Pulmonary artery endothelial cell (primary cell): Measurements from ENCODE around the gene PTDSS2. TPM values are rescaled to one million over a fixed set of nuclear protein-coding genes. Genes with fewer than 3 reads are reported as not detected.

Source experiments
- DNase-seq: peaks from one replicate; pipeline ENCODE4 v3.0.0-alpha.2; 2011; ENCODE audit warnings: low read depth, low spot score
- total RNA-seq: library from RNA; depleted of rRNA; stranded (reverse); fragments of >200 nt; gene quantifications from 2 replicates; pipeline ENCODE4 v1.2.3, GENCODE V29; 2014

Gene PTDSS2
- total RNA-seq, 1 donor from 2014 or later = 32.1 TPM

DNA sequence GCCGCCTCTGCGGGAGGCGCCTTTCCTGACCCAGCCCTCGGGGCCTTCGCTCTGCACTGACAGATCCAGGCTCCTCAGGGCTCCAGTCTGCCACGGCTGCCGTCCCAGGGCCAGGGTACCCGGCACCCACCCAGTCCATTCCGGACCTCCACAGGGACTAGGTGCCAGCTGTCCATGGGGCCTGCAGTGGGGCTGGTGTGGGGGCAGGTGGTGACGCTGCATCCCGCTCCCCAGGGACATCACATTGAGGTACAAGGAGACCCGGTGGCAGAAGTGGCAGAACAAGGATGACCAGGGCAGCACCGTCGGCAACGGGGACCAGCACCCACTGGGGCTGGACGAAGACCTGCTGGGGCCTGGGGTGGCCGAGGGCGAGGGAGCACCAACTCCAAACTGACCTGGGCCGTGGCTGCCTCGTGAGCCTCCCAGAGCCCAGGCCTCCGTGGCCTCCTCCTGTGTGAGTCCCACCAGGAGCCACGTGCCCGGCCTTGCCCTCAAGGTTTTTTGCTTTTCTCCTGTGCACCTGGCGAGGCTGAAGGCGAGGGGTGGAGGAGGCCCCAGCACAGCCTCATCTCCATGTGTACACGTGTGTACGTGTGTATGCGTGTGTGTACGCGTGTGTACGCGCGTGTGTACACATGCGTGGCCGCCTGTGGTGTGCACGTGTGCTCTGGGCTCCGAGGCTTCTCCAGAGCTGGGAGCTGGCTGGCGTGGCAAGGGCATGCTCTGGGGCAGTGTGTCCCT lies 40.3 kb downstream of the PTDSS2 start:
- no peak for DNase-seq

GRCh38 chr11:490930-491260 lies 40.8 kb downstream of the PTDSS2 start:
- DNase-seq = no peak

DNA sequence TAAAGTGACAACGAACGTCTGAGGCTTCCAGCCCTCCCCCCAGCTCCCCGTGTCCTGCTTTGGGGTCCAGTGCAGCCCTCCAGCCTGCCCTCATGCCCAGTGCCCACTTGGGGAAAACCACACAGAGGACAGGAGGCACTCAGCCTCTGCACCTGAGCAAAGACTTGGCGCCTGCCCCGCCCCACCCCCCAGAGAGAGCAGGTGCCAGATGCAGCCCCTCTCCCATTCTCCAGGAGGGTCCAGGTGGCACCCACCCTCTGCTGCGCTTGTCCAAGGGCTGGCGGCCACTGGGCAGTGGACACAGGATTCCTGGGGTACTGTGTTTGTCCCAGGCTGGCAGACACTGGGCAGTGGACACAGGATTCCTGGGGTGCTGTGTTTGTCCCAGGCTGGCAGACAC lies 41.3 kb downstream of the PTDSS2 start:
- no peak for DNase-seq

GRCh38 chr11:492427-493226 lies 42.5 kb downstream of the PTDSS2 start:
- no peak for DNase-seq

DNA sequence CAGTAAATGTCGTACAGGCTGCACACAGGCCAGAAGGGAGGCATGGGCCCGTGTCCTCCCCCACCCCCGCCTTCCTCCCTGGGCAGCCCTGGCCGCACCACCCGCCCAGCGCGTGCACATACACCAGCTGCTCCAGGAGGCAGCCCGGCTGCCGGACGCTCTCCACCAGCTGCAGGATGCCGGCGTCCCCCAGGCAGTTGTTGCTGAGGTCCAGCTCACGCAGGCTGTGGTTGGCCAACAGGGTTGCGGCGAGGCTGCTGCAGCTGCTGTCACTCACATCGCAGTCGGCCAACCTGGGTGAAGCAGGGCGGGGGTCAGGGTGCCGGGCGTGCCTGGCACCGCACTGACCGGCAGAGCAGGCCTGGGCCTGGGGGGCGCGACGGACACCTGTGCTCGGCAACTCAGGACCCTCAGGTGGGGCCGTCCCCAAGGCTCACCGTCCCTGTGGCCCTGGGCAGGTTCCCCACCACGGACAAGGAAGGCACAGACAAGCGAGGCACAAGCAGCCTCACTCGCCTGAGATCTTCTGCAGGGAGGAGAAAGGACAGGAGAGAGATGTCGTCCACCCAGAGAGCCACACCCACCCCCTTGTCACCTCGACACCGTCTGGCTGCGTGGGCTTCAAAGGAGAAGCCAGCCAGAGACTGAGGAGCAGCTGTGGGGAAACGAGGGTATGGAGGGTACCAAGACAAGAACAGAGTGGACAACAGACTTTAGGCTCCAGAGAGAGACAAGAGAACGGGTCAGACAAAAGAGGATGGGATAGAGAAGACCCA lies 44.9 kb downstream of the PTDSS2 start:
- no peak for DNase-seq

DNA sequence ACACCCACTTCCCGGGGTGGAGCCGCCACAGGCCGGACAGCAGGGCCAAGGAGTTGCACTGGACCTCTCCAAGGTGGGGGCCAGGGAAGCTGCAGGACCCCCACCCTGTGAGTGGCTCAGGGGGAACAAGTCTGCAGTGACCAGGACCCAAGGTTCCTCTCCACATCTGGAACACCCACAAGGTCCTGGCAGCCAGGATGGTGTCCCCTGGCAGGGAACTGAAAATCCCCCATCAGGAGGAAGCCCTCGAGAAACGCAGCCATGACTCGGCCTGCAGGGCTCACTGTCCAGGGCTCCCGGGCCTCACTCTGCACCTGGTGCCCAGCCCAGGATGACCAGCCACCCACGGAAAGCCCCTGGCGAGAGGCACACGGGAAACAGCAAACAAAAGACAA lies 45.5 kb downstream of the PTDSS2 start:
- DNase-seq = no peak

GRCh38 chr11:496834-497564 lies 46.9 kb downstream of the PTDSS2 start:
- no peak for DNase-seq

- DNase-seq = no peak
Observed at GRCh38 chr11:497565-498296, 47.7 kb downstream of the PTDSS2 start.

DNA sequence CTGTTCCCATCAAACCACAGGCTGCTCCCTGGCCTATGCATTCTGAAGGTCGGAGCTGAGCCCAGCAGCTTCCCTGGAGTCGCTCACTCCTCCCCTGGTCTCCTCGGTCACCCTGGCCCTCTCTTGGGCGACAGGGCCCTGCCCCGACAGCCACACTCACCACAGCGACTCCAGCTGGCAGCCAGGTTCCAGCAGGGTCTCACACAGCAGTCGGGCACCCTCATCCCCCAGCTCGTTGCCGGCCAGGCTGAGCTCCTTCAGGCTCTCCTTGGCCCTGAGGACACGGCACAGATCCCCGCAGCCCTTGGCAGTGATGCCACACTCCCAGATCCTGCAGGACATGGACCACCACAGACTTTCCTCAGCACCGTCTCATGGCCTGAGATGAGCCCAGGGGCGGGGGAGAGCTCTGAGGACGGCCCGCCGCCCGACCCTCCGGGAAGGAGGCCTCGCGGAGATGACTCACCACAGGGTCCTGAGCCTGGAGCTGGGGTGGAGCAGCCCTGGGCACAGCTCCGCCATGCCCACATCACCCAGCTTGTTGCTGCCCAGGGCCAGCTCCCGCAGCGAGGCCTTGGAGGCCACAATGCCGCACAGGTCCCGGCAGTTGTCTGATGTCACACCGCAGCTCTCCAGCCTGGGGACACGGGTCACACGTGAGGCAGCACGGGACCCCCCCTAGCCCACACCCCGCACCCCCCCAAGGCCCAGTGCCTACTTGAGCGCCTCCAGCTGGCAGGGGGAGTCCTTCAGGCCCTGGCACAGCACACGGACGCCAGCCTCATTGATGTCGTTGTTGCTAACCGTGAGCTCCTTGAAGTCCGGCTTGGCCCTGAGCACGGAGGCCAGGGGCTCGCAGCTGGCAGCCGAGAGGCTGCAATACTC lies 48.5 kb downstream of the PTDSS2 start:
- no peak for DNase-seq

DNA sequence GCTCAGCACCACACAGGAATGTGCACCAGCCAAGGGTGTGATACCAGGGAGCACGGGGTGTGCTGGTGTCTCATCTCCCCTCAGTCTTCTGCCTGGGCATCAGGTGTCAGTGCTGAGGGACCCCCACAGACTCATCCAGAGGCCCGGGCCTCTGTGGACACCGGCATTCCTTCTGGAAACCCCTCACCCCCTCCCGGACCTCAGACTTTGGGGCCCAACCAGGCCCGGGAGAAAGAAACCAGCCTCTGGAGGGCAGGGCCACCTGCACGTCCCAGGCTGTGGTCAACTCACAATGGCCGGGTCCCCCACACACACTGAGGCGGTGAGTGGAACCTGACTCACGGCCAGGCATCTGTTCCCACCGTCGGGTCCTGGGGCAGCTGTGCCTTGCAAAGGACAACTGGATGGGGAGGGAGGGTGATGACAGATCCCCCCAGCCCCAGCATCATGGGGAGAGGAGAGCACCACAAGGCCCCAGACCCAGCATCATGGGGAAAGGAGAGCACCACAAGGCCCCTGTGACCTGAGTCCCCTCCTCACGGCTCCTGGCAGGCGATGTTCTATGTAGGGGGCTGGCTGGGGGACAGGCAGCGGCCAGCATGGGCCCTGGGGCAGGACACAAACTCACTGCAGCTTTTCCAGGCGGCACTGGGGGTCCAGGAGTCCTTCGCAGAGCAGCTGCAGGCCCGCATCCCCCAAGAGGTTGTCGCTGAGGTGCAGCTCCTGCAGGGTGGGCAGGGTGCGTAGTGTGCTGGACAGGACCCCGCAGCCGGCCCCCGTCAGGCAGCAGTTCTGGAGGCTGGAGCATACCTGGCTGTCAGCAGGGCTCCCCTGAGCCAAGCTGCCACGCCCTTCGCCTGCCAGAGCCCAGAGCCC lies 49.4 kb downstream of the PTDSS2 start:
- DNase-seq = no peak

DNA sequence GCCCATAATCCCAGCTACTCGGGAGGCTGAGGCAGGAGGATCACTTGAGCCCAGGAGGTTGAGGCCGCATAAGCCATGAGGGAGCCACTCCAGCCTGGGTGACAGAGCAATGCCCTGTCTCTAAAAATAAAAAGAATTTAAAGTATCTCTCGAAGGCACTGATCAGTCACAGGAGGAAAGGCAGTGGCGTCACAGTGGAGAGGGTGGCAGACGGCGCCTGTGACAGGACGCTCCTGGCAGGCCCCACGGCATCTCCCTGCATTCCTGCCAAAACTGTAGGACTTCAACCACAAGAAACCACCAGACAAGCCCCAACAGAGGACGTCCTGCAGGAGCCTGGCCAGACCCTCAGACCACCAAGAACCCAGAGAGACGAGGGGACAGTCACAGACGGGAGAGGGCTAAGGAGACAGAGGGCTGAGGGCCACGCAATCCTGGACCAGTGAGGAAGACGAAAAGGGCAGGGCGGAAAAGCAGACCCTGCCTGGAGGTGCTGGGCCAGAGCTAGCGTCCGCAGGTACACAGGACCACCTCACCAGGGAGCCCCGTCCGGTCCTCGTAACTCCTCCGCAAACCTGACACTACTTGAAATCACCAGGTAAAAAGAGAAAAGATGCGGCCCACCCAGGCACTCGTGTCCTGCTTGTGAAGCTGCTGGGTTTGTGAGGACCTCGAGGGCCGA lies 51.1 kb downstream of the PTDSS2 start:
- no peak for DNase-seq

DNA sequence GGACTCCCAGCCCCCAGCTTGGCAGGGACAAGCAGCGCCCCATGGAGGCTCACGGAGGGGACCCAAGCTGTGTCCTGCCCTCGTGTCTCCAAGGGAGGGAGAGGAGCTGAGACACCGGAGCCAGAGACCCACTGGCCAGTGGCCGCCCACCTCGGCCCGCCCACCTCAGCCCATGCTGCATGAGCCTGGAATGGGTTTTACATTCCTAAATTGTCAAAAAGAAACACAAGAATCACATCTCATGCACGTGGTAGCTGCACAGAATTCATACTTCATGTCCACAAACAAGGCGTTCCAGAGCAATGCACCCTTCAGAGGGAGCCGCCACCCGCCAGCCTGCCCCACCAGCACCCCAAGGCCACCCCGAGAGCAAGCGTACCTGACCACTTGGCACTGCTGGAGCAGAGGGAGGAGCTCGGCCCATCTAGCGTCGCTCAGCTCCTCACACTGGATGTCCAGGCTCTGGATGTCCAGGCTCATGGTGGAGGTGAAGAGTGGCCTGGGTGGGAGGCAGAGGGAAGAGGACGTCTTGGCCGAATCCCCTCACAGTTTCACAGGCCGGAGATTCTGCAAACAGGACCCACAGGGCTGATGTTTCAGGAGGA lies 51.7 kb downstream of the PTDSS2 start:
- DNase-seq = no peak

GRCh38 chr11:502288-503178 lies 52.5 kb downstream of the PTDSS2 start:
- no peak for DNase-seq

GRCh38 chr11:503179-503981 lies 53.3 kb downstream of the PTDSS2 start:
- no peak for DNase-seq

- no peak for DNase-seq
Observed at GRCh38 chr11:504053-504993, 54.2 kb downstream of the PTDSS2 start.
